Panc1 (cell line): Measurements from ENCODE around the gene FEV.

Experiments
- CTCF ChIP-seq: fragments of 450-650 bp; IDR thresholded peaks from 2 replicates; pipeline ENCODE4 v1.5.1; 2017; ENCODE audit warnings: mild to moderate bottlenecking
- POLR2AphosphoS5 ChIP-seq: IDR thresholded peaks from 2 replicates; pipeline ENCODE4 v1.6.1; 2012; ENCODE audit warnings: mild to moderate bottlenecking, low read depth, low read length, moderate library complexity
- REST ChIP-seq, 2 experiments: IDR thresholded peaks; 2 replicates each; pipeline ENCODE4 v1.6.1; 2011 to 2012; ENCODE audit warnings: low read depth in 2 of 2, control low read depth in 1 of 2, low read length in 1 of 2, mild to moderate bottlenecking in 1 of 2, moderate library complexity in 1 of 2; ENCODE audit not compliant: insufficient read depth in 1 of 2
- SIN3A ChIP-seq: IDR thresholded peaks from 2 replicates; pipeline ENCODE4 v1.6.1; 2012; ENCODE audit warnings: low read depth, mild to moderate bottlenecking, low read length, moderate library complexity, borderline replicate concordance; ENCODE audit not compliant: insufficient read depth

- TF ChIP-seq REST (IDR thresholded peaks at IDR 0.05; ENCODE audit: insufficient read depth in 1 of 2, low read depth in 2 of 2, low read length in 1 of 2) (no peak), CTCF (no peak), POLR2AphosphoS5 (no peak), SIN3A (no peak)
These were observed 25.7 kb downstream of the FEV start, which contains the start of gene CDK5R2 for GRCh38 chr2:218959141-218959731.
